SIG-M5 (cell line): ENCODE results near the gene EMC8.

Experiments used
- DNase-seq: peaks from one replicate; lab custom pipeline; 2025; lab: John Stamatoyannopoulos, UW

EMC8 gene

DNA sequence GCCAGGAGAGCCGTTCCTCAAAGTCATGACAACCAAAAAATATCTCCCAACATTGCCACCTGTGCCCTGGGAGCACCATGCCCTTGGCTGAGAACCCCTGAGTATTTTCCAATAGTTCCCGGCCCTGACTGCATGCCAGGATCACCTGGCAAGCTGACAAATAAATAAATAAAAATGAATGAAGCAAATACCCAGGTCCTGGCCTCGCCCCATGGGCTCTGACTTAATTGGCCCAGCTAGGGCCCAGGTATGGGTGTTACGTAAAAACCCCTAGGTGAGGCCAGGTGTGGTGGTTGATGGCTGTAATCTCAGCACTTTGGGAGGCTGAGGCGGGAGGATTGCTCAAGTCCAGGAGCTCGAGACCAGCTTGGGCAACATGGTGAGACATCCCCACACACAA, 45.8 kb downstream of the EMC8 start:
- DNase-seq, result no peak

DNA sequence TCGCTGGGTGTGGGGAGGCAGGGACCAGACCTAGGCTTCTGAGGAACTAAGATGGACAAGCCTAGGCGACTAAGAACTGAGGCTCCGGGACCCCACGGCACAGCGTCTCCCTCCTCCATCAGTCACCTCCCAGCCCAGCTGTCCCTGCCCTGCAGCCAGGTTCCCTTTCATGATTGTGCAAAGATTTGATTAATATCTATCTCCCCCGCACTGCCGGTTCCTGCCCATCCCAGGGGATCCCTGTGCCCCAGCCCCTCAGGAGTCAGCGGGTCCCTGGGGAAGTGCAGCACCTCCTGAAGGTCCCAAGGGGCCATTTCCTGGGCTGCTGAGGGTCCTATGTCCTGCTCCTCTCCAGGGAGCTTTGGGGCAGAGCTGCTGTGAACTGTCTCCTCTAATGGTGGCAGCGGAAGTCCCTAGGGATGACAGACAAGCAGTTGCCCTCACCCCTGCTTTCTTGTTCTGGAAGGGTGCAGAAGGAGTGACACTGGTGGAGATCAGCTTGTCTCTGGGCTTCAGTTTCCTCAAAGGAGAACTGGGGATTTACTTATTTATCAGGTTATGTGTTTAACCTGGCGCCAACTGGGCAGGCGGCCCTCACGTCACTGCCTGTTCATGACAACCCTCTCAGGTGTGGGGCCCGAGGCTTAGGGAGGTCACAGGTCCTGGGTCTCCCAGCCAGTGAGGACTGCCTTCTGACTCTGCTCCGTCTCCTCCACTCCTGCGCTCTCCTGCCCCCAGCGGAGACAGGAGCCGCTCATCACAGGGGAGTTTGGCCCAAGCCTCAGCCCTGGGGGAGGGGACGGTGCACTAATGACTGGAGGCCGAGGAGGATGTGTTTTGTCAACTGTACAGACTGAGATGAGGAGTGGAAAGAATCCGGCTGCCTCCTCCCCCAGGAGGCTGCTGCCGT, 46.6 kb downstream of the EMC8 start:
- DNase-seq, result no peak

DNA sequence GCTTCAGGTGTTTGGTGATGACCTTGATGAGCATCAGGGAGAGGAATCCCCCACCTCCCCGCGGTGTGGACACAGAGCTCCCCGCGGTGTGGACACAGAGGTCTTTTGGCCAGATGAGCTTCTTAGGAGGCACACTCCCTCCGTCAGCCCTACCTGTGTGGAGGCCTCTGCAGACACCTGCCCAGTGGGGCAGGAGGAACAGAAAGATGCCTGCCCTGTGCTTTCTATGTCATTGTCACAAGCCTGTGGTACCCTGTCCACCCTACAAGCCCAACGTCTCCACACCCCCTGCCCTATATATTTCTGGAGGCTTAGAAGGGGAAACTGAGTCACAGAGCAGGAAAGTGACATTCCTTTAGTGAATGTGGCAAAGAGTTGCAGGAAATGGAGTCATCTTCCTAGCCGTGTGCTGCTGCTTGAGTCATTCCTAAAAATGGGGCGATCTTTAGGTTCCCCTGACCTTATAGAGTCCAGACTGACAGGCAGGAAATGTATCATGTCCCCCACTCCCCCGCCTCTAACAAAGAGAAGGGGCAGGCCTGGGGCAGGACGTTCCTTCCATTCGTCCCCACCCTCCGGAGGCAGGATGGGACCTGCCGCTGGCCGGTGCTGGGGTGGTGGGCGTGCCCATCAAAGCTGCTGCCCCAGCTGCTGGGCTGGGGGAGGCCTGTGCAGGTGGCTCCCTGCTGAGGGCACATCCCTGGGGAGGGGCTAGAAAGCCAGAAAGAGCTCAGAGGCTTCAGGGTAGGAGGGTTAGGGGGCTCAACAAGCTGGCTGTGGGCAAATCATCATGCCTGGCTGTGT, 47.4 kb downstream of the EMC8 start:
- DNase-seq, result no peak

DNA sequence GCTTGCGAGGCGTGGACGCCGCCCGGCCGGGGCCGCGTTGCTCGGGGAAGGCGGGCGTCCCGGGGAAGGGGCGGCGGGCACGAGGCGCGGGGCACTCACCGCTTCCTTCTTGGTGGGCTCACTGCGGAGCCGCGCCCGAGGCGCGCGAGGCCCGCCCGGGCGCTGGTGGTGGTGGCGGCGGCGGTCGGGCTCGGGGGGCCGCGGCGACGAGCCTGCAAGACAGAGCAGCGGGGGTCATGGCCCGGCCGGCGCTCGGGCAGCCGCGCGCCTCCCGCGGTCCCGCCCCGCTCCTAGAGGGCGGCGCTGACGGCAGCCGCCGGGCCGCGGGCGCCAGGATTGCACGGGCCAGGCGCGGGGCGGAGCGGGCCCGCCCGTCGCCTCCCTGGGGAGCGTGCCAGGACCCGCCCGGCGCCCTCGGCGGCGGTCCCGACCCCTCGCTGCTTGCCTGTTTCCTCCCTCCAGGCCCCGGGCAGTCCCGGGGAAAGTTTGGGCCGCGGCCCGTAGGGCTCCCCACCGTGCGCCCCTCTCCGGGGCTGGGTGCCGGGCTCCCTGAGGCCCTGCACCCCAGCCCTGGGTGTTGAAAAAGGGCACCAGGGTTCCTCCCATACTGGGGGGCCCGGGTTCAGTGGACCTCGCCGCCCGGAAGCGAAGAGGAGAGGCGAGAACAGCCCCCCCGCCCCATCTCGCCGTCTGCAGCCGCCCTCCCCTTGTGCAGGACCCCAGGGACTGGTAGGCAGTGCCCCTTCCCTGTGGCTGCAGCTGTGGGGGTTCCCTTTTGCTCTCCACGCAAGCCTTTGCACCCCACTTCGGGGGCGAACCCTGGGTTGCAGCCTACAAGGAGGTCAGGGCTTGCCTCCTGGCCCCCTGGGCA, 48.3 kb downstream of the EMC8 start, which contains the start of gene C16orf74:
Gene C16orf74 (minus strand): TSS at position 270 of the 871 bp plus-strand sequence. CDS start 15,879 bp downstream, outside the sequence.
- no peak for DNase-seq

DNA sequence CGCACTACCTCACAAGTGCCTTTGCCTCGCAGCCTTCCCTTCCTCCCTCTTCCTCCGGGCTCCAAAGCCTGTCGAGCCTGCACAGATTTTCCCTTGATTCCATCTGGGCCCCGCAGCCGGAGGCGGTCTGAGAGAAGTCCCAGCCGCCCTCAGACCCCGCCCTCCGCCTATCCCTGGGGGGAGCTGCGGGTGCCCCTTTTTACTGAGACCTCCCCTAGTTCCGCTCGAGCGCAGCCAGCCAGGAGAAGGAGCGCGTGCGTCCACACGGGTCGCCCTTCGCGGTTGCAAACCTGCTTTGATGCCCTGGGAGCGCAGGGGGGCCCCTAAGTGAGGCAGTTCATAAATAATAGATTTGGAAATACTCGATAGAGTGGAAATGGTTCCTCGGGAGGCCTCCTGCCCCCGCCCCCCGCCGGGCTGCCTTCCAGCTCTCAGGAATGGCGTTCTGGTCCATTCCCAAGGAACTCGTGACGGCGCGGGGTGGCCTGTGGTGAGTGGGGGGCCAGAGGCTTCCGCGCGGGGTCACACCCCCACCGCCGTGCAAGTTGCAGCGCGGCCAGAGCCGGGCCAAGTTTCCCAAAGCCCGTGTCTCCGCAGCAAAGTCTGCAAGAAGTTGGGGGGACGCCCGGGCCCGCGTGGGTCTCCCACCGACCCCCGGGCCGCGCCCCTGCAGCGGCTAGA, 49.1 kb downstream of the EMC8 start:
- no peak for DNase-seq

DNA sequence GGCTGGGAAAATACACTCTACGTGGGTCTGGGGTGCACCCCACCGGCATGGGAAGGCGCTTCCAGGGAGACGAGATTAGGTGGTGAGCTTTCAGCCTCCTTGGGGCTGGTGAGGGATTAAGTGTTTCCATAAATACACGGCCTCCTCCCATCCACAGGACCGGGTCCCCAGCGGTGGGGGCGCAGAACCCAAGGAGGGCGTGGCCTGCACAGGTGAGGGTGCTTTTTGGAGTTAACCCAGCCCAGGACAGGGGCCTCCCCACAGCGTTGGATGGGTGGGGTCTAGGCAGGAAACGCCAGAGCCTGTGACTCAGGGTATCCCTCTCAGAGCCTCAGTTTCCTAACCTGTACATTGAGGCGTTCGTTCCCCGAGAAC, 49.6 kb downstream of the EMC8 start:
- no peak for DNase-seq

DNA sequence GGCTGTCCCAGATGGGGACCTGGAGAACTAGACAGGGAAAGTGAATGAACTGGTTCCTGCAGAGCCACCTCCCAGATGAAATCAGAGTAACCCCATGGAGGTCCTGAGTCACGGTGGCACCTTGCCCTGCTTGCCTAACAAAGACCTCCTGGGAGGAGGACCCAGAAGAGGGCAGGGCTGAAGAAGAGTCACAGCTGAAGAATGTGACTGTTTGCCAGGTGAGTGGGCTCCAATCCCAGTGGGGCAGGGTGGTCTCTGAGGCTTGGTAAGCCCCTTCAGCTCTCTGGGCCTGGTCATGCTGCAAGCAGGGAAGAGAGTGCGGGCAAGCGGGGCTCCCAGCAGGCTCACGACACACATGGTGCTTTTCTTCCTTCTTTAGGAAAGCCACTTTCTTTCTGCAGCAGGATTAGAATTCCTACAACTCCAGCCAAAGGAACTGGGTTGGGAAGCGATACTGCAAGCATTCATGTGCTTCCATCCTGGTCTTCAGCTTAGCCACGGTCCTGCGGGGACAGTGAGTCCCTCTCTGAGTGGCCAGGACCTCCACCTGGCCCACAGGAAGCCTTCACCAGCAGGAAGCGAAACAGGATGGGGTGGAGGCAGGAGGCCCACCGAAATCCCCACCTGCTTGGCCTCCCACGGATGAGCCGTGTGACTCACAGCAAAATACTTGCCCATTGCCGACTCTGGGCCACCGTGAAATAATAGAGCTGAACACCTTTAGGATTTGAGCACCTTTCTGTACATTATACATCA, 52.7 kb downstream of the EMC8 start:
- DNase-seq, result no peak

DNA sequence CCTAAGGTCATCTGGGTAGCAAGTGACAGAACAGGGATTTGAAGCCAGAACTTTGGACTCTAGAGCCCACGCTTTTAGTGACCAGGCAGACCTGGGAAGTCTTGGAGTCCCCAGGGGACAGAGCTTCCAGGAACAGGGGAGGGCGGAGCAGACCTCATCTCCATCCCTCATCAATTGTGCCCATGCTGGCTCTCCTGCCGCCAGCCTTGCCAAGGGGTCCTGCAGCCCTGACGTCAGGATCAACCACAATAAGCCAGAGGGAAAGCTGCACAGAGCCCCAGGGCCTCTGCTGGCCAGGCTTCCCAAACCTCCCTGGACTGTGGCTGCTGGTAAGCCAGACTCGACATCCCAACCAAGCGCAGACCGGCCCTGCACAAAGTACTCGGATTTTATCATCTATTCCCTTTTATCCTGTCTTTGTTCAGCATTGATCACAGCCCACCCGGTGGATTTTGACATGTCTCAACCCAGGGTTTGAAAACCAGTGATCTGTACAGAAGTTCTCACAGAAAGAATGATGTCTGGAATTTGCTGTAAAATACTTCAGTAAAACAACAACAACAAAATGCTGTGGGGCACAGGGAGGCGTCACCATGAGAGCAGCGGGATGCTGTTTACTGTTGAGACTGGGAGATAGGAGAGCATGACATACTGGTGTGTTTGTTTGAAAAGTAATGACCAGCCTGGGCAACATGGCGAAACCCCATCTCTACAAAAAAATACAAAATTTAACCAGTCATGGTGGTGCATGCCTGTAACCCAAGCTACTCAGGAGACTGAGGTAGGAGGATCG, 60.2 kb downstream of the EMC8 start:
- DNase-seq, result no peak

DNA sequence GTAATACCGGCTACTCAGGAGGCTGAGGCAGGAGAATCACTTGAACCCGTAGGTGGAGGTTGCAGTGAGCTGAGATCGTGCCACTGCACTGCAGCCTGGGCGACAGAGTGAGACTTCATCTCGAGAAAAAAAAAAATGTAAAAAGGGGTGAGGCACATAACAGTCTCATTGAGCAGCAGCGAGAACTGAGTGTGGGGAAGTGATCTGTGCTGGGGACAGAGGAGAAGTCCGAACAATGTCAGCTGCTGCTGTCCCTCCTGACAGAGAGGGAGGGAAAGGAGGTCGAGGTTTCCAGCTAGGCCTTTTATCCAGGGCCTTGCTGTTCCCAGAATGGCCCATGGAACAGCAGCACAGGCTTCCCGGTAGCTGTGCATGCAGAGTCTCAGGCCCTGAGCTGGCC, 62.4 kb downstream of the EMC8 start:
- no peak for DNase-seq

DNA sequence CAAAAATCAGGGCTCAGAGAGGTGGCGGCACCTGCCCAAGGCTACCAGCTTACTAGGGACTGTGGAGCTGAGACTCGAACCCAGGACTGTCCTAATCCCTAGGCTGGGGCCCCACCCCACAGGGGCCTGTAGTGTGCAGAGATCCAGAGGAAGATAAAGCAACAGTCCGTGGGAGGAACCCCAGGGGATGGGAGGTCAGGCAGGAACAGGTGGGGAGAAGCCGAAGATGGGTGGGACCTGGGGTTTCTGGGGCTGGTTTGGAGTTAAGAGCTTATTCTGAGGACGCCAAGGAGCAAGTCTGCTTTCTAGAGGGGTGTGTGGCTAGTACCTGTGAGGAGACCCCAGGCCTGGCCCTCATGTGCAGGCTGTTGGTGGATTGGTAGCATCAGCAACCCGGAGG, 63.4 kb downstream of the EMC8 start:
- no peak for DNase-seq

DNA sequence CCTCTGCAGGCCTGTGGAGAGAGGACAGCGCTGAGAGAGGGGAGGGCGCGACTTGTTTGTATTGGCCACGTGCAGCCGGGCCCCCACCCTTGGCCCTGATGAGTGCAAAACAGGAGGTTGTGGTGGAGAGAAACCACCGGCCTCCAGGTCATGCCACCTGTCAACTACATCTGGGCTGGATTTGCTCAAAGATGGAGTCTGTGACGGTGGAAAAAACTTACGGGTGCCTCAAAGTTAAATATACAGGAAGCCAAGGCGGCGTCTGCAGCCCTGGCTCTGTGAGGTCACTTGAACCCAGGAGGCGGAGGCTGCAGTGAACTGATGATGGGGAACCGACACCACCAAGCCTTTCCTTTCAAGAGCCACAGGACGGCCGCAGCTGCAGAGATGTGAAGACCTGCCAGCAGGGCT, 64.1 kb downstream of the EMC8 start:
- no peak for DNase-seq

DNA sequence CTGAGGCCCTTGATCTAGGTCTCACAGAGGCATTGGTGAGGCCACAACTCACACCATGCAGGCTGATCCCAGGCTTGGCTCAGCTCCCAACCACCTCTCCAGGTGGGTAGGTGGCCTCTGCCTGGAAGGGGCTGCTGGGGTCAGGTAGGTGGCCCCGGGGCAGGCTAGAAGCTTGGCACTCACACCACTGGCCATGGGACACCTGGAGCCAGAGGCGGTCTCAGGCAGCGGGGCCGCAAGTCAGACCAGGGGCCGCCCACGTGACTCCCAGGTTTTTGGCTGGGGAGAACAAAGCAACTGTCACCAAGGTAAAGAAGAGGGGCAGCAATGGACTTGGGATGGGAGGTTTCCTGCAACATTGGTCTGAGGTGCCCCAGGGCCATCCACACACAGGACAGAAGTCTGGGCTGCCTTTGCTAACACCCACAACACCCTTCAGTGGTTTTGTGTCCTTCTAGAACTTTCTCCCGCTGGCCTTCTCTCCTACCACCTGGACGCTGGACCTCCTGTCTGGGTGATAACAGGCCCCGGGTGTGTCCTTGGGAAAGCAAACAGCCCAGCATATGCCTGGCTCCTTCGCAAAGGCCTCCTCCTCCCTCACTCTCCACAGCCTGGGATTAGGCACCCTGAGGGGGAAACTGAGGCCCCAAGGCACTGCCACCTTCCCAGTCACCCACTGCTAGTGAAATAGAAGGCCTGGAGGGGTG, 64.9 kb downstream of the EMC8 start:
- DNase-seq, result no peak

DNA sequence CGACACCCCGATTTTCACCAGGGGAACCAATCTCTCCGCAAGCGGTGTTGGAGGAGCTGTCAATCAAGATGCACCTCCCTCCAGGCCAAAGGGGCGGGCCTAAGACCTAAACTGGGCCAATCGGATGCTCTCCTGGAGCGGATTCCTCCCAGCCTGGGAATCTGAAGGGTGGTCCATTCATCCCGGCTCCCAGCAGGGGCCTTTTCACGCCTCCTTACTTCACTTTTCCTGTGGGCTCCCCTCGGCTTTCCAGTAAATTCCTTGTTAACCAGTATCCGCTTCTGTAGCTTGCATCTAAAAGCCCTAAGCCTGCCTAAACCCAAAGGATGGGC, 65.5 kb downstream of the EMC8 start:
- DNase-seq, result no peak

DNA sequence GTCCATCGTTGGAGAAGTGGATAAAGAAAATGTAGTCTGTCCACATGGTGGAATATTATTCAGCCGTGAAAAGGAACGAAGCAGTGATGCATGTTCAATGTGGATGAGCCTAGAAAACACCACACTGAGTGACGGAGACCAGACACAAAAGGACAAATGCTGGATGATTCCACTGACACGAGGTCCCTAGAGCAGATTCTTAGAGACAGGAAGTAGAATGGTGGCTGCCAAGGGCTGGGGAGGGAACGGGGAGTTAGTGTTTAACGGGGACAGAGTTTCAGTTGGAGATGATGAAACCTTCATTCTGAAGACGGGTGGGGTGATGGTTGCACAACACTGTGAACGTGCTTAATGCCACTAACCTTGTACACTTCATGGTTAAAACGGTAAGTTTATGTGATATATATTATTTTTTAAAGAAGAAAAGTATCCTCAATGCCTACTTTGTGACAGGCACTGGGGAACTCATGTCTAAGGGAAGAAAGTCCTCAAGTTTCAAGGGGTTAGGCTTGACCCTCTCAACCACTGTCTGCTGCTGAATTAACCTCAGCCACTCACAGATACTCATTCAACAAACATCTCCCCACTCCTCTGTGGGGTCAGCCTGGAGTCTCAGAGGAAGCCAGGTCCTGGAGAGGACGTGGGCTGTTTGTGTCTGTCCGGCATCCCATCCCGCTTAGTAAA, 66.0 kb downstream of the EMC8 start:
- peak; percentile 72 for DNase-seq

DNA sequence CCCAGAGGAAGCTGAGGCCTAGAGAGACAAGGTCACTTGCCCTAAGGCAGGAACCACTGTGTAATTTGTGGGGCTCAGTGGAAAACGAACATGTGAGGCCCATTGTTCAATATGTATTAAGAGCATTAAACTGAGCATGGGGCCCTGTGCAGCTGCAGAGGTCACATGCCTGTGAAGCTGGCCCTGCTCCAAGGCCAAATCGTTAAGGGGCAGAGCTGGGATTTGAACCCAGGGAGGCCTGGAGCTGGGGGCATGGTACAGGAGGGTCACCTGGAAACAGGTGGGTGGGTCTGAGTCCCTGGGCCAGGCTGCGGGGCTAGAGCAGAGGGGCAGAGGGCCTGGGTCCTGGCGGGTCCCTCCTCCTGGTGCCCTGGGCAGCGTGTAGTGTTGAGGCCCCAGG, 68.2 kb downstream of the EMC8 start:
- no peak for DNase-seq

DNA sequence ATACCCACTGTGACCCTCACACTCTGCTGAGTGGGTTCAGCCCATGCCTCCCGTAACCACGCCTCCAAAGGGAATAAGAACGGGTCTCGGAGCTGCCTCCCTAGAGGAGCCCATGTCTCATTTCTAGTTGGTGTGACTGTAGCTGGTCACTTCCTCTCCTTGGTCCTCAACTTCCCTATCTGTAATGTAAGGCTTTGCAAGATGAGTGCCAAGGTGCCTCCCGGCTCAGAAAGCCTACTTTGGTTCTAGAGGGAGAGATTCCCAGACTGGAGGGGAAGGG, 69.2 kb downstream of the EMC8 start:
- no peak for DNase-seq

DNA sequence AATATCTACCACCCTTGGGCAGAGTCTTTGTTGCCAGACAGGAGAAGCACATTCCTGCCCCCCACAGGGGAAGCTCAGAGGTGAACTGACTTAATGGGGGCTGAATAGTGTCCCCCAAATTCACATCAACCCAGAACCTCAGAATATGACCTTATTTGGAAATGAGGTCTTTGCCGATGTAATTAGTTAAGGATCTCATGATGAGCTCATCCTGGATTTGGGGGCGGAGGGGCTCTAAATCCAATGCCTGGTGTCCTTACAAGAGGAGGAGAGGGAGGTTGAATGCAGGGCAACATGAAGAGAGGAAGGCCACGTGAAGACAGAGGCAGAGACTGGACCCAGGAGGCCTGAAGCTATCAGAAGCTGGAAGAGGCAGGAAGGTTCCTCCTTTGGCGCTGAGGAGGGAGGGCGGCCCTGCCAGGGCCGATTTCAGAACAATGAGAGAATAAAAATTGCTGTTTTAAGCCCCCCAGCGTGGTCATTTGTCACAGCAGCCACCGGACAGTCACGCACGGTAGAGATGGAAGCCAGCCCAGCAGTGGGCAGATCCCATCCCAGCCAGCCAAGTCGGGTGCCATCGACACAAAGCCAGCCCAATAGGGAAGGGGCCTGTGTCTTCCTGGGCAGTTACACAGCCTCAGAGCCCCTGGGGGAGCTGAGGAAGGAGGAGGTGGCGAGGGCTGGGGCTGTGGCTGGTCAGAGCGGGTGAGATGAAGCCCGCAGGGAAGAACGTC, 69.7 kb downstream of the EMC8 start:
- DNase-seq, result no peak

DNA sequence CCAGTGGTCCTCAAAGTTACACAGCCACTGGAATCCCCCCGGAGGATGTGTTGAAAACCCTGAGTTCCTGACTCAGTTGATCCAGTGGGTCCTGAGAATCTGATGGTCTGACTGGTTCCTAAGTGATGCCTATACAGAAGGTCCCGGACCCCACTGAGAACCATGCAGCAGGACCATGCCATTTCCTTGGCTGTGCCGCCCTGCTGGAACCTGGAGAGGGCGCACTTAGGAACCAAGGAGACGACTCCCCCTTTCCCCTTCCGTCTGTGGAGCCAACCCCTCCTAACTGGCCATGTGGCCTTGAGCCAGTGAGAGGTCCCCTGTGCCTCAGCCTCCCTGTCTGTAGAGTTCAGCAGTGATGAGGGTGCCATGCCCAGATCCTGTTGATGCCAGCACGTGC, 70.5 kb downstream of the EMC8 start:
- DNase-seq, result no peak
